HG02885 (cell line): ENCODE results near the gene PRKN.

Source experiments
- ATAC-seq: cut with Tn5 transposase; IDR thresholded peaks from one replicate; pipeline ENCODE4 v1.9.1; 2021; ENCODE audit warnings: mild to moderate bottlenecking; ENCODE audit not compliant: unreplicated experiment, poor library complexity

The PRKN gene

GRCh38 chr6:161370880-161371279, 1356.7 kb downstream of the PRKN start:
- ATAC-seq, result peak; percentile 84

GRCh38 chr6:161369339-161369738, 1358.2 kb downstream of the PRKN start:
- ATAC-seq, result no peak

- ATAC-seq, result no peak
Measured at GRCh38 chr6:161368514-161368913, 1359.1 kb downstream of the PRKN start.

DNA sequence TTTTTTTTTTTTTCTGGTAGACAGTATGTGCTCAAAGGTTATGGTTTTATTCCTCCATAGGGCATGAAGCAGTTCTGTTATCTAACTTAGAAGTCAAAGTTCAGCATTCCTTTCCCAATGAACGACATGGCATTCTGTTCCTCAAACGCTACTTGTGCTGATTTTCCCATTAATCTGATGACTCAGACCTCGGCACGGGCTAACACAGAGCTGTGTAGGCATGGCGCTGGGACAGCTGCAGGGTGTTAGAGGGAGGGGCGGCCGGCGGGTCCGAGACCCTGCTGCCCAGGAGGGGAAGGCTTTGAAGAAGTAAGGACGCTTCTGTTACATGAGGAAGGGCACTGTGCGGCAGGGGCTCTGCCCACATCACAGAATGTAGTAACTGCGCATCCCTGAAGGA, 1360.1 kb downstream of the PRKN start:
- no peak for ATAC-seq

GRCh38 chr6:161366301-161366923, 1361.2 kb downstream of the PRKN start:
- ATAC-seq, result no peak

DNA sequence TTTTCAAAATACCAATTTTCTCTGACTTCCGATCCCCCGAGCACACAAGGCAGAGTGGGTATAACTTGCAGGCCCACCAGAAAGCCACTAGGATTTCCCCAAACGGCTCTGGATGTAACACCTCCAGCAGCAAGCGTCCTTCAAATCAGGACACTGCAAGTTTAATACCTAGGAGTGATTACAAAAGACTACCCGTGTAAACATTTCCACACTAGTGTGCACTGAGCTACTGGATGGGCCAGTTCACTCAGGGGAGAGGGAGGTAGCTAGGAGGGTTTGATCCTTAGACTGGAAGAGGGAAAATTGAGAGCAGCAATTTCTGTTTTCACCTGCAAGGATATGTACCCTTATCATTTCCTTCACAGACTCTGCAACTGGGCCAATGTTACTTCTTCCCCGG, 1361.9 kb downstream of the PRKN start:
- ATAC-seq, result no peak

DNA sequence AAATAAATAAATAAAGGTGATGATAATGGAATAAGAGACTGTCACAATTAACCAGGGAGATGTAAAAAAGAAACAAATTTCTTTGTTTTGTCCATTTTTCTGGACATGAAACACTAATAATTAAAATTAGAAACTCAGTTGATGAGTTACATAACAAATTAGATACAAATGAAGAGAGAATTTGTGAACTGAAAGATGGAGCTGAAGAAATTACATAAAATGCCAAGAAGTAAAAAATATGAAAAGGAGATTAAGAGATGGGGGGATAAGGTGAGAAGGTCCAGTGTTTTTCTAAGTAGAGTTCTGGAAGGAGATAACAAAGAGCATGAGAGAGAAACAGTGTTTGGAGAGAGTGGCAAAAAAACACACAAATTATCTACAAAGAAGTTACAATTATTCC, 1364.3 kb downstream of the PRKN start:
- ATAC-seq, result no peak

GRCh38 chr6:161362266-161362665, 1365.3 kb downstream of the PRKN start:
- no peak for ATAC-seq

- no peak for ATAC-seq
Measured at GRCh38 chr6:161361529-161361928, 1366.0 kb downstream of the PRKN start.

DNA sequence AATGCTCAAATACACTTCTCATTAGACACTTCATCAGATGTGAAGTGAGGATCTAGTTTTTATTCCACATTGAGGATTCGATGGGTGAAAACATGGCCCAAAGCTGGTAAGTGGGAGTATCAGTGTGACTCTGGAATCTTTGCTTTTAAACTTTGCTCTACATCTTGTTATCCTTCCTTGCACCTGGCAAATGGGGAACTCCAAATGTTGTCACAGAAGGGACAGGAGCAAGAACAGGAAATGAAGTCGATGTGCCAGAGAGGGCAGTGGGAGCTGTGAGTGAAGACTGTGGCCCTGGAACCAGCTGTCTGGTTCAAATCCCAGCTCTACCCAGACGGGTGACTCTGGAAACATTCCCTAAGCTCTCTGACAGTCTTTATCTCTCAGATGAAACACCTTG, 1367.0 kb downstream of the PRKN start:
- no peak for ATAC-seq

DNA sequence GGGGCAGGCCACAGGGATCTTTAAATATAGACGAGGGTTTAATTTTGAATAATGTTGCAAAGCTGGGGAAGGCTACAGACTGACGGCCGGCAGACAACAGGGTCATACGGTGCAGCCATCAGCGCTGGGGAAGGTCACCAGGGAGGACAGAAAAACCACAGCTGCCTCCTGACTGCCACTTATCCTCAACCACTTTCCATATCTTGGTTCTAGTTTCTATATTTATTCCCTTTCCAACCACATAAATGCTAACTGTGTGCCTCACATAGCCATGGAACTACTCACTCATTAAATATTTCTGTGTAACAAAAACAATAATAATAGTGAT, 1368.0 kb downstream of the PRKN start:
- no peak for ATAC-seq

DNA sequence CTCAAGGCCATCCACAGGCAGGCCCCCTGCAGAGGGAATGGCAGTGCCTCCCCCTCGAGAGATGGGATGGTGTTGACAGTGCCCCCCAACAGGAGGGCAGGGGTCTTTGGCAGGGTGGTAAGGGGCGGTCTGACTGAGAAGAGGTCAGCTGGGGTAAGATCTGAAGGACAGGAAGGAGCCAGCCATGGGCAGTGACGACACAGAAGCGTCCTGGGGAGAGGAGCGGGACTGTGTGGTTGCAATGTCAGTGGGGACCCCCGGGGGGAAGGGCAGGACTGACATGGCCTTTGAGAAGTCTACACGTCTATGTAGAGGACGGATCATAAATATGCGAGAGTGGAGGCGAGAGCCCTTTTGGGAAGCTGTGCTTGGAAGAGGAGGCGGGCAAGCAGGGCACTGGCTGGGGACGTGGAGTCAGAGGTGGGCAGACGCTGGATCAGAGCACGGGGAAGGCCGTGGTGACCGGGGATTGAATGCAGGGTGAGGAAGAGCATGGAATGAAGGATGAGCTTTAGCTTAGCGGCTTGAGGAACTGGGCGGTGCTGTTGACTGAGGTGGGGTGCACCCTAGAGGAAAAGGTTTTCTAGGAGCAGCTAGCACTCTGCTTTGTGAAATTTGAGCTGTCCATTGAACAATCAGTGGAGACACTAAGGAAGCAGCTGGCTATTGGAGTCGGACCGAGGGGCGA, 1371.3 kb downstream of the PRKN start:
- ATAC-seq, result no peak

- no peak for ATAC-seq
Measured at GRCh38 chr6:161355696-161356095, 1371.9 kb downstream of the PRKN start.

DNA sequence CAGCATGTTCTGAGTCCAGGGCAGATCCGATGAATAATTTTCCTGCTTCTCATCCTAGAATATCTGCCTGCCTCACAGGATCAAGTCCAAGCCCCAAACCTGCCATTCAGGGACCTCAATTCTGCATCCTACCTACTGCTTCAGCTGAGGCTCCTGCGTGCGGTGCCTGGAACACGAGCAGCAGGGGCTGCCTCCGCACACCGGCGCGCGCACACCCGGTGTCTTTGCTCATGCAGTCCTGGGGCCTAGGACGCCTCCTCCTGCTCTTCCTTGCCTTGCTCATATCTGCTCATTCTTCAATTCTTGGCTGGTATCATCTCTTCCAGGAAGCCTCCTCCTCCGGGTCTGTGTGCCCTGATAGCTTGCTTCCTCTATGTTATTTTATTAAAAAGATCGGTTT, 1372.6 kb downstream of the PRKN start:
- ATAC-seq, result no peak

DNA sequence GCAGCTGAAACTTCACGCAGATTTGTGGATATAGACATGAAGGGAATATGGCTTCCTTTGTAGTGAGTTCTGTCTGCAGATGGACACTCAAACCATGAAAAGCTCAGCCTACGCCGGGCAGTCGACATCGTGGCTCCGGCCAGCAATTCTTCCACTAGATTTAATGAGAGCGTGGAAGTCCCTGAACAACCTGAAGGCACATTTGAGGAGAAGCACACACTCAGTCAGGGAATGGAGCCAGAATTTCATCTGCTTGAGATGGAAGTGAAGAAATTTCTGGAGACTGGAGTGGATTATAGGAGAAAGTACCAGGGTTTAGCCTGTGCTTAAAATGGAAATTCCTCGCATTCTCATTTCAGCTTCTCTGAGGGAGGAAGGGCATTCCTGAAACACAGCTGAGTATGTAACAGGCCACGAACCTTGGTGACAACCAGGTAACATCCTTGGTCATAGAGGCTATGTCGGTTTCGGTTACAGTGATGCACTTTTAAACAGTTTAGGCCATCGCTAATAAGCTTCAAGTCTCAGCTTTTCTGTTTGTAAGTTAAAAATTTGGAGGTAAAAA, 1373.2 kb downstream of the PRKN start:
- no peak for ATAC-seq

GRCh38 chr6:161353208-161353613, 1374.4 kb downstream of the PRKN start:
- no peak for ATAC-seq

GRCh38 chr6:161351858-161352257, 1375.7 kb downstream of the PRKN start:
- ATAC-seq, result no peak

DNA sequence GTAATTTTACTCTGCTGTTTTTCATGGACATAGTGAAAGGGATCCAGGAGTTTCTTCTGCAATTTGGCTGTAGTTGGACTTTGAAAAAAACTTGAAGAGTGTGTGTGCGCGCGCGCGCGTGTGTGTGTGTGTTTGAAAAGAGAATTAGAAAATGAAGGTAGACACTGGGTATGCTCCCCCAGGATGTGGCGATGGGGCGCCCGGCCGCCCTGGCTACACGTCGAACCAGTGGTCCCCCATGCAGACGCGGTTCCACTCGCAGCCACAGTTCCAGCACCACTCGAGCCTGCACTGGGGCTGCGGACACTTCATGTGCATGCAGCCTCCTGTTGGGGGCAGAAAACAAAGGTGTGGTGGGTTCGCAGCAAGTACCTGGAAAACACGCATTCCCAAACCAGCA, 1377.7 kb downstream of the PRKN start:
- no peak for ATAC-seq

DNA sequence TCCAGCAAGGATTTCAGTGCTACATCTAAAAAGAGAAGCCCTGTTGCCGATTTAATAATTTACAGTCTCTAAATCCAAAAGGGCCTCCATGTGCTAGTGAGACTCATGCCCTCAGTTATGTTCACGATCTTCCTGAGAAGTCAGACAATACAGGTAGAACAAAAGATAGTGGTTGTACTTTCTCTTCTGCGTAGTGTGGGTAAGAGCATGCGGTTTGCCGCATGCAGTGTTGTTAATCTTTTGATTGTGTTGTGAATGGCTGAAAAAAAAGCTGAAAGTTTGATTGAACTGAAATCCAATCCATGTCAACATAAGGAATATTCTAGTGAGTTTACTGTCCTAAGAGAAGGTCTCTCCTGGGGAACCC, 1379.0 kb downstream of the PRKN start:
- no peak for ATAC-seq

- no peak for ATAC-seq
Measured at GRCh38 chr6:161347988-161348627, 1379.5 kb downstream of the PRKN start.

- ATAC-seq, result no peak
Measured at GRCh38 chr6:161347125-161347524, 1380.4 kb downstream of the PRKN start.

DNA sequence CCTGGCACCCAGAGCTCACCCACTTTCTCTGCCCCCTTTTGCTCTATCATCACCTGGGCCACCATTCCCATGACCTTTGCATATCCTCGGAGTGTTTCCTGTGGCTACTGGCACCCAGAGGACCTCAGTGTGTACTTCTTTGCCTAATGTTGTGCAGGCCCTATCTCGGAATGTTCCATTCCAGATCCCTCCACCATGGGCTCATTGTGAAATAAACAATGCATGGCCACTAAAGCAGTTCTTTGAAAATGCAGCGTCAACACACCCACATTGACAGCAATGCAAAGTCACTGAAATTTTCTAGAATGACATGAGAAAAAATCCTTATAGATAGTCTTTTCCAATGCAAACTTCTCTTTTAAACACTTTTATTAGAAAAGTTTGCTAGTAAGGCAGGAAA, 1380.8 kb downstream of the PRKN start:
- ATAC-seq, result no peak
